Measurements from ENCODE around the gene FSTL3. TPM values are rescaled to one million over a fixed set of nuclear protein-coding genes. Genes with fewer than 3 reads are reported as not detected.

Gene FSTL3
- total RNA-seq, 1 experiment from 2014 or later, result 7.1 TPM

- no peak overlapping the region for H3K27ac Mint-ChIP-seq (ENCODE audit: unreplicated experiment)
- DNase-seq, result no peak
- H3K4me3 Mint-ChIP-seq (ENCODE audit: low read depth, unreplicated experiment), result no peak overlapping the region
- H3K36me3 Mint-ChIP-seq (ENCODE audit: insufficient read depth, unreplicated experiment), result peaks cover 25% of the 10 kb centered on the region
- TF ChIP-seq, protein P1, sequence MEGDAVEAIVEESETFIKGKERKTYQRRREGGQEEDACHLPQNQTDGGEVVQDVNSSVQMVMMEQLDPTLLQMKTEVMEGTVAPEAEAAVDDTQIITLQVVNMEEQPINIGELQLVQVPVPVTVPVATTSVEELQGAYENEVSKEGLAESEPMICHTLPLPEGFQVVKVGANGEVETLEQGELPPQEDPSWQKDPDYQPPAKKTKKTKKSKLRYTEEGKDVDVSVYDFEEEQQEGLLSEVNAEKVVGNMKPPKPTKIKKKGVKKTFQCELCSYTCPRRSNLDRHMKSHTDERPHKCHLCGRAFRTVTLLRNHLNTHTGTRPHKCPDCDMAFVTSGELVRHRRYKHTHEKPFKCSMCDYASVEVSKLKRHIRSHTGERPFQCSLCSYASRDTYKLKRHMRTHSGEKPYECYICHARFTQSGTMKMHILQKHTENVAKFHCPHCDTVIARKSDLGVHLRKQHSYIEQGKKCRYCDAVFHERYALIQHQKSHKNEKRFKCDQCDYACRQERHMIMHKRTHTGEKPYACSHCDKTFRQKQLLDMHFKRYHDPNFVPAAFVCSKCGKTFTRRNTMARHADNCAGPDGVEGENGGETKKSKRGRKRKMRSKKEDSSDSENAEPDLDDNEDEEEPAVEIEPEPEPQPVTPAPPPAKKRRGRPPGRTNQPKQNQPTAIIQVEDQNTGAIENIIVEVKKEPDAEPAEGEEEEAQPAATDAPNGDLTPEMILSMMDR (IDR thresholded peaks at IDR 0.05; ENCODE audit: unreplicated experiment), result no peak
- no peaks in the 10 kb centered on the region for H3K9me3 Mint-ChIP-seq (ENCODE audit: low read depth, unreplicated experiment)
- peaks cover 12% of the 10 kb centered on the region for H3K27me3 Mint-ChIP-seq (ENCODE audit: unreplicated experiment)
- intact Hi-C loops (cut with micrococcal nuclease; ENCODE audit: unreplicated experiment), result no loop called here
- CTCF ChIA-PET, result no interaction called here
- no TSS peak for BruUV-seq (replicated peaks)
- peaks cover 10% of the 10 kb centered on the region for H3K4me1 Mint-ChIP-seq (ENCODE audit: low read depth, unreplicated experiment)
Measured at GRCh38 chr19:641702-642101, 34.5 kb upstream of the FSTL3 start.

DNA sequence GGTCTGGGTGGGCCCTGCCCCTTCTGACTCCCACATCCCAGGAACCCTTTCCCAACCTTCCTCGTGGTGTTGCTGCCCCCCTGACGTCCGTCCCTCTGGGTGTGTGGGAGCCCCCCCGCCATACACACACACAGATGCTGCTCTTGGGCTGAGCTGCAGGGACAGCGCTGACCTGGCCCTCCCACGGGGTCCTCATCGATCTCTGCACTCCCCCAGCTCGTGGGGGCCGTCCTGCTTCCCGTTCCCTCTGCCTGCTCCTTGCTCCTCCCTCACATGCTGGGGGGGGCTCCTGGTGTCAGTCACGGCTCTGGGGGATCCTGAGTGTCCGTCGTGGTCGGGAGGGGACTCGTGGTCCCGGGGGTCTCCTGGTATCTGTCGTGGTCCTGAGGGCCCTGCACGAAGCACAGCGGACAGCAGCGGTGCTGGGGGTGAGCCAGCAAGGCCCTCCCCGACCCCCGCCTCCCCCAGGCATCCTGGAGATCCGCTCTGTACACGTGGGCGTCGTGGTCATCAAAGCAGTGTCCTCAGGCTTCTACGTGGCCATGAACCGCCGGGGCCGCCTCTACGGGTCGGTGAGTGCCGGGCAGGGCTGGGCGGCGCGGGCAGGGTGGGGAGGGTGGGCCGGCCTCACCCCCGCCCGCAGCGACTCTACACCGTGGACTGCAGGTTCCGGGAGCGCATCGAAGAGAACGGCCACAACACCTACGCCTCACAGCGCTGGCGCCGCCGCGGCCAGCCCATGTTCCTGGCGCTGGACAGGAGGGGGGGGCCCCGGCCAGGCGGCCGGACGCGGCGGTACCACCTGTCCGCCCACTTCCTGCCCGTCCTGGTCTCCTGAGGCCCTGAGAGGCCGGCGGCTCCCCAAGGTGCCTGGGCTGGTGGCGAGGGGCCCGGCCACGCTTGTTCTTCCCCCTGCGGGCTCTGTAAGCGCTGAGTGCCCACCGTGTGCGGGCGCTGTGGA is 33.1 kb upstream of the FSTL3 start:
- intact Hi-C loops (cut with micrococcal nuclease; ENCODE audit: unreplicated experiment), result no loop called here
- Mint-ChIP-seq H3K27ac (ENCODE audit: unreplicated experiment) (no peak overlapping the region), H3K9me3 (ENCODE audit: low read depth, unreplicated experiment) (no peaks in the 10 kb centered on the region), H3K36me3 (ENCODE audit: insufficient read depth, unreplicated experiment) (peaks cover 25% of the 10 kb centered on the region), H3K27me3 (ENCODE audit: unreplicated experiment) (peaks cover 12% of the 10 kb centered on the region), H3K4me1 (ENCODE audit: low read depth, unreplicated experiment) (peaks cover 10% of the 10 kb centered on the region), H3K4me3 (ENCODE audit: low read depth, unreplicated experiment) (no peak overlapping the region)
- TF ChIP-seq, protein P1 (IDR thresholded peaks at IDR 0.05; ENCODE audit: unreplicated experiment), result no peak
- CTCF ChIA-PET, result no interaction called here
- BruUV-seq (replicated peaks), result no TSS peak
- DNase-seq, result no peak

DNA sequence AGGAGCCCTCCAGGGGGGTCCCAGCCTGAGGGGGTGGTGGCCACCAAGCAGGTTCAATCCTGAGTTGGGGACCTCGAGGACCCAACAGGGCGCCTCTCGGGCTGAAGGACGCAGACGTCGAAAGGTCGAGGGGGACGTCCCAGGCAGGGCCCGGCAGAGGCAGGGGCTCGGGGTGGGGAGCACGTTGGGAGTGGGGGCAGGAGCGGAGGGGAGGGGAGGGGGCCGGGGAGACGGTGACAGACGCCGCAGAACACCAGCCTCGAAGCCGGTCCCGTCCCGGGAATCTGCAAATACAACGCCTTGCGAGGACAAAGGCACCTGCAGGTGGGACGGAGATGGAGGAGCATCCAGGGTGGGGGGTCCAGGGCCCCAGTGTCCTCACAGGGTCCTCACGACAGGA is 32.5 kb upstream of the FSTL3 start:
- TF ChIP-seq, protein P1 (IDR thresholded peaks at IDR 0.05; ENCODE audit: unreplicated experiment), result no peak
- no TSS peak for BruUV-seq (replicated peaks)
- Mint-ChIP-seq H3K9me3 (ENCODE audit: low read depth, unreplicated experiment) (no peaks in the 10 kb centered on the region), H3K4me1 (ENCODE audit: low read depth, unreplicated experiment) (peaks cover 10% of the 10 kb centered on the region), H3K4me3 (ENCODE audit: low read depth, unreplicated experiment) (no peak overlapping the region), H3K27me3 (ENCODE audit: unreplicated experiment) (peaks cover 12% of the 10 kb centered on the region), H3K36me3 (ENCODE audit: insufficient read depth, unreplicated experiment) (peaks cover 23% of the 10 kb centered on the region), H3K27ac (ENCODE audit: unreplicated experiment) (no peak overlapping the region)
- CTCF ChIA-PET, result no interaction called here
- intact Hi-C loops (cut with micrococcal nuclease; ENCODE audit: unreplicated experiment), result no loop called here
- DNase-seq, result no peak

GRCh38 chr19:644363-644762 is 31.8 kb upstream of the FSTL3 start:
- TF ChIP-seq, protein P1 (IDR thresholded peaks at IDR 0.05; ENCODE audit: unreplicated experiment), result no peak
- intact Hi-C loops (cut with micrococcal nuclease; ENCODE audit: unreplicated experiment), result no loop called here
- no peak overlapping the region for H3K27ac Mint-ChIP-seq (ENCODE audit: unreplicated experiment)
- peaks cover 6% of the 10 kb centered on the region for H3K27me3 Mint-ChIP-seq (ENCODE audit: unreplicated experiment)
- H3K36me3 Mint-ChIP-seq (ENCODE audit: insufficient read depth, unreplicated experiment), result peaks cover 17% of the 10 kb centered on the region
- no peak overlapping the region for H3K4me3 Mint-ChIP-seq (ENCODE audit: low read depth, unreplicated experiment)
- no peaks in the 10 kb centered on the region for H3K9me3 Mint-ChIP-seq (ENCODE audit: low read depth, unreplicated experiment)
- CTCF ChIA-PET, result no interaction called here
- peaks cover 4% of the 10 kb centered on the region for H3K4me1 Mint-ChIP-seq (ENCODE audit: low read depth, unreplicated experiment)
- DNase-seq, result no peak
- no TSS peak for BruUV-seq (replicated peaks)

All from Calu3 (cell line).